HG03108 (cell line): Measurements from ENCODE around the gene XCL2.
"Not testable (repeated sequence)": the region's sequence is repeated elsewhere in the genome, so short reads cannot be mapped to it uniquely, and the experiment has no call there.

Experiments used
- ATAC-seq: cut with Tn5 transposase; IDR thresholded peaks from one replicate; pipeline ENCODE4 v1.9.1; 2021; ENCODE audit warnings: moderate library complexity; ENCODE audit not compliant: unreplicated experiment

Gene XCL2

DNA sequence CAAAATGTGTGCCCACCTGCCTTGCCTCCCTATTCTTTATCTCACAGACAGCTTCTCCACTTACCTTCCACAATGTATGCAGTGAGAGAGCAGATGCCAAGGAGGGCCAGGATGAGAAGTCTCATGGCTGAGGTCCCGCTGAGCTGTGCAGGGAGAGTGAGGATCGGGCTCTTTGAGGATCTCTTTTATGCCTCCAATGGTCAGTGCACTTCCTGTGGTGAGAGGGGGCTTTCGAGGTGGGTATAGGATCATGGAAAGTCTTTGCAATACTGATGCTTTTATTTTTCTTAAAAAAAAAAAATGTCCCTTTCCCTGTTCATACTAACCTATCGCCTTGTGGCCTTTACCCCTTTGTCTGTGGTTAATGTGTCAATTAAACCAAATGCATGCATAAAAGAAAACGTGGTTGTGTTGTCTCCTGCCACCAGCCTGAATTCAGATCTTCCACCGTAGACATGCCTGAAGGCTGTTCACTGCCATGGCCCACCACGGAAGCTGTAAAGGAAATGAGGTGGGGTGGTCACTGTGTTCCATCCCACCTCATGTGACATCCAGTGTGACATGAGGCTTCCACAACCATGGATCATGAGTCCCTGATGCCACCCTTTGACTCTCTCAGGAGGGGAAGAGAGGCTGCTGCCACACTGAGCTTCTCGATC lies at the start of gene XCL2:
XCL2 (minus strand) TSS at position 158 of the 659 bp plus-strand sequence; CDS start at position 125, 33 bp downstream.
- ATAC-seq, result not testable (repeated sequence)

DNA sequence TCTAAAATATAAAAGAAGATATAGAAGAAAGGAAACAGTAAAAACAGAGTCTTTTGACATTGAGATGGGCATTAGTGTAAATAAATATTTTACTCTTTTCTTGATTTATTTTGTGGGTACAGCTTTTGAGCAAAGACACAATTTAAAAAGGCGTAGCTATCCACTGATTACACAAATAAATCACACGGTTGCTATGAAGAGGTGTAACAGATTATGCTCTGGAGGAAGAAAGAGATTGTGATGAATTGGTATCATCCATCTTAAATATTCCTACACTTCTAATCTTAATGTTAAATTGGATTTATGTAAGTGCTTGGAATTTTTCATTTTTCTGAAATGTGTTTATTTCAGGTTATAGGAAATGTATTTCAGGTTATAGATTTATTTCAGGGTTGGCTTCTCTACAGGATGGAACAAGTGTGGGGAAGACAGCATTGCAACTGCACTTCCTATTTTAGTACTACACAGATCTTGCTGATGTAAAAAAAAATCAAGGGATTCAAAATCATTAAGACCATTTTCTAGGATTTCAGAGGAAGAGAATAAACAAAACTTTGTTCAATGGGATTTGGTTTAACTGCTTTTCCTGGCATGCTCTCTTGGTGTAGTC lies 47.9 kb upstream of the XCL2 start:
- ATAC-seq, result no peak

GRCh38 chr1:168591066-168591465 lies 47.3 kb upstream of the XCL2 start:
- no peak for ATAC-seq

DNA sequence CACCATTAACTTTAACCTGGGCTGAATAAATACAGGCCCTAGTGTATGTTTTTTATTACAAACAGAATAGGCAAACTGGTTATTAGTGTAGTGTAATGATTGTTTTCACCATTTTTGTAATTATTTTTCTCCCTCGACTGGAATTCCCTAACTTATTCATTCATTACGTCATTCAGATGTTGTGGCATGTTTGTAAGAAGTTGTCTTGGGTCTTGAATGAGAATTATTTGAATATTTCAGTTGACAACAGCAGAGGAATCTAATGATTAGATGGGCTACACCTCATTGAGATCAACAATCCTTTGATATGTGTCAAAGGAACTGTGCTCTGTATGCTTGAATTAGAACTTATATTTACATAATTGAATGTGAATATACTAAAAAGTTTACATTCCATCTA lies 45.4 kb upstream of the XCL2 start:
- ATAC-seq, result no peak

GRCh38 chr1:168585937-168586336 lies 42.1 kb upstream of the XCL2 start:
- no peak for ATAC-seq

DNA sequence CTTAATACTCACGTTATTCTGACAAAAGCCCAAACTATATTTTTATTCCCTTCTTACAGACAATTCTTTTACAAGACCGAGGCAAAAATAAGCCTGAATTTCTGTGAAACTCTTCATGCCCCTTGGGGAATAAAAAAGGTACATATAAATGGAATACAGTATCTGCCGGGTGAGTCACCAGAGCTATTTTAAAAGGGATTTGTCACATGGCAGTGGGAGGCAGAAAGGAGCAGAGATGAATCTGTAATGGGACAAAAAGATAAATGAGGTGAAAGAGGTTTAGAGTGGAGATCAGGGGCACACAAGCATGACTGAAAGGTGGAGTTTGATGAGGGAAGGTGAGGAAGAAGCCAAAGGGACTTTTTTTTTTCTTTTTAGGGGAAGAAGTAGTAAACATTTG lies 41.4 kb upstream of the XCL2 start:
- no peak for ATAC-seq

- no peak for ATAC-seq
Measured at GRCh38 chr1:168583571-168583970, 39.8 kb upstream of the XCL2 start.

- no peak for ATAC-seq
Measured at GRCh38 chr1:168582688-168583336, 39.0 kb upstream of the XCL2 start.

GRCh38 chr1:168581817-168582572 lies 38.2 kb upstream of the XCL2 start:
- no peak for ATAC-seq

DNA sequence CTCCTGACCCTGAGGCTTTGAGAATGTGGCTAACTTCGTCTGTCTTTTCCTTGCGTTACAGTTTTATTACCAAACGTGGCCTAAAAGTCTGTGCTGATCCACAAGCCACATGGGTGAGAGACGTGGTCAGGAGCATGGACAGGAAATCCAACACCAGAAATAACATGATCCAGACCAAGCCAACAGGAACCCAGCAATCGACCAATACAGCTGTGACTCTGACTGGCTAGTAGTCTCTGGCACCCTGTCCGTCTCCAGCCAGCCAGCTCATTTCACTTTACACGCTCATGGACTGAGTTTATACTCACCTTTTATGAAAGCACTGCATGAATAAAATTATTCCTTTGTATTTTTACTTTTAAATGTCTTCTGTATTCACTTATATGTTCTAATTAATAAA lies 37.2 kb upstream of the XCL2 start:
- not testable (repeated sequence) for ATAC-seq

DNA sequence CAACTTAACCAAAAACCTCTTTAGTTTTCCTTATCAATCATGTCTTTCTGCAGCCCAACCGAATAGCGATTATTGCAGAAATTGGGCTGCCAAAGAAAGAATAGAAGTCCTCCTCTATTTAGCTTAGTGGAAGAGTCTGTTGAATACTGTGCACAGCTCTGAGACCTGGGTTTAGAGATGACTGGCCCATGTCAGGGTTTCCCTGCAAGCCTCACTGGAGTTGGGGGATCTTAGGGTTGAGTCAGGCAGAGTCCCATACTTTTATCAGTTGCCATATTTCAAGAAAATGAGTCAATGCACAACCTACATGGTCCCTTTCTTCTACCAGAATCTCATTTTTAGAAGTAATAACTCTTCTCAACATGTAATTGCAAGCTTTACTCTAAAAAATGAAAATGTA lies 36.5 kb upstream of the XCL2 start:
- ATAC-seq, result not testable (repeated sequence)

DNA sequence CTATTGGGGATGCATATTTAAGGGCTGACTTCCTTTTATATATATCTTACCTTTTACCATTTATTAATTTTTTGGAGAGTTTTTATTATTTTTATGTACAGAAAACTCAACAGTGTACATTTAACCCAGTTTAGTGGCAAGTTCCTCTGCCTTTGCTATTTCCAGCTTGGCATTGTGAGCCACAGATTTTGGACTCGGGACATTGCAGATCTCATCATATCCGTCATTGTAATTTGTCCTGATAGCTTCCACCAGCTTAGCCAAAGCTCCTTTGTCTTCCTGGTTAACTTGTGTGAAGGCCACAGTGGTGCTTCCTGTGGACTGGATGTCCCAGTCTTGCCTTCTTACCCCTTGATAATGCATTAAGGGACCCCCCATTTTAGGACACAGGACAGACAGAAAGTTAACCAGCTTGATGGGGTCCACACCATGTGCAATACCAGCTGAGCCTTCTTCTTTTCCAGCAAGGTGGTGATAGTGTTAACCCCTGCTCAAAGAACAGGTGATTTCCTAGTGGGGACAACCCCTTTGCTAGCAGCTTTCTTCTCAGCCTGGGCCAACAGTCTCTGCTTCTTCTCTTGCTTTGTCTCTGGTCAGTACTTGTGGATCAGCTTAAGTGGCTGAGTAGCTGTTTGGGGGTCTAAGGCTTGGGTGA lies 34.9 kb upstream of the XCL2 start:
- ATAC-seq, result not testable (repeated sequence)

- not testable (repeated sequence) for ATAC-seq
Measured at GRCh38 chr1:168576245-168576688, 32.5 kb upstream of the XCL2 start, which contains the start of gene XCL1. XCL1 (plus strand) TSS chr1:168576605; CDS start chr1:168576638, 33 bp downstream.

GRCh38 chr1:168574234-168574633 lies 30.4 kb upstream of the XCL2 start:
- ATAC-seq, result not testable (repeated sequence)

GRCh38 chr1:168572633-168573032 lies 28.8 kb upstream of the XCL2 start:
- no peak for ATAC-seq

- ATAC-seq, result no peak
Measured at GRCh38 chr1:168570652-168571051, 26.9 kb upstream of the XCL2 start.

GRCh38 chr1:168568346-168568745 lies 24.5 kb upstream of the XCL2 start:
- no peak for ATAC-seq

DNA sequence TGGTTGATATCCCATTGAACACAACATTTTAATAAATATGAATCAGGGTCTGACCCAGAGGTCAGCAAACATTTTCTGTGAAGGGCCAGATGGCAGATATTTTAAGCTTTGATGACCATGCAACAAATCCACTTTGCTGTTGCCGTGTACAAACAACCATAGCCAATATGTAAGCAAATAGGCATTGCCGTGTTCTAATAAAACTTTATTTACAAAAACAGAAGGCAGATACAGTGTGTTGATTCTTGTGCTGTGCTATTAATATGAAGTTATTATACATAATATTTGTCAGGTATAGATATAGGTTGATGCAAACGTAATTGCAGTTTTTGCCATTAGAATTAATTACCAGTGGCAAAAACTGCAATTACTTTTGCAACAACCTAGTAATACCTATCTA lies 23.8 kb upstream of the XCL2 start:
- no peak for ATAC-seq

- no peak for ATAC-seq
Measured at GRCh38 chr1:168567007-168567406, 23.2 kb upstream of the XCL2 start.

GRCh38 chr1:168565825-168566224 lies 22.0 kb upstream of the XCL2 start:
- ATAC-seq, result no peak

GRCh38 chr1:168561989-168562388 lies 18.2 kb upstream of the XCL2 start:
- no peak for ATAC-seq
